ENCODE data around the gene ARHGAP33.

ARHGAP33 gene

GRCh38 chr19:35786299-35787160 lies 11.2 kb downstream of the ARHGAP33 start:
- no peak for TF ChIP-seq TAF1 (IDR thresholded peaks at IDR 0.05; ENCODE audit: borderline replicate concordance, low read depth, low read length)
- TF ChIP-seq POLR2AphosphoS5 (IDR thresholded peaks at IDR 0.05; ENCODE audit: low read depth, low read length), result no peak
- no peak for TF ChIP-seq POLR2A (IDR thresholded peaks at IDR 0.05; ENCODE audit: low read depth, low read length)
- FAIRE-seq, result no peak
- no peak for DNase-seq (ENCODE audit: insufficient read length)

GRCh38 chr19:35787227-35787799 lies 11.9 kb downstream of the ARHGAP33 start:
- no peak for FAIRE-seq
- DNase-seq (ENCODE audit: insufficient read length), result no peak
- TF ChIP-seq POLR2AphosphoS5 (IDR thresholded peaks at IDR 0.05; ENCODE audit: low read depth, low read length), result no peak
- TF ChIP-seq TAF1 (IDR thresholded peaks at IDR 0.05; ENCODE audit: borderline replicate concordance, low read depth, low read length), result no peak
- no peak for TF ChIP-seq POLR2A (IDR thresholded peaks at IDR 0.05; ENCODE audit: low read depth, low read length)

- FAIRE-seq (no peak), DNase-seq (ENCODE audit: insufficient read length) (no peak)
- TF ChIP-seq POLR2AphosphoS5 (IDR thresholded peaks at IDR 0.05; ENCODE audit: low read depth, low read length) (no peak), TAF1 (IDR thresholded peaks at IDR 0.05; ENCODE audit: borderline replicate concordance, low read depth, low read length) (no peak), POLR2A (IDR thresholded peaks at IDR 0.05; ENCODE audit: low read depth, low read length) (no peak)
These were observed 13.0 kb downstream of the ARHGAP33 start for GRCh38 chr19:35788205-35788960.

- TF ChIP-seq POLR2A (IDR thresholded peaks at IDR 0.05; ENCODE audit: low read depth, low read length), result no peak
- TF ChIP-seq POLR2AphosphoS5 (IDR thresholded peaks at IDR 0.05; ENCODE audit: low read depth, low read length), result no peak
- TF ChIP-seq TAF1 (IDR thresholded peaks at IDR 0.05; ENCODE audit: borderline replicate concordance, low read depth, low read length), result no peak
- FAIRE-seq, result no peak
- DNase-seq (ENCODE audit: insufficient read length), result no peak
These were observed 14.0 kb downstream of the ARHGAP33 start for GRCh38 chr19:35789195-35789977.

GRCh38 chr19:35789978-35790944 lies 14.9 kb downstream of the ARHGAP33 start:
- no peak for DNase-seq (ENCODE audit: insufficient read length)
- no peak for TF ChIP-seq POLR2A (IDR thresholded peaks at IDR 0.05; ENCODE audit: low read depth, low read length)
- TF ChIP-seq TAF1 (IDR thresholded peaks at IDR 0.05; ENCODE audit: borderline replicate concordance, low read depth, low read length), result no peak
- no peak for TF ChIP-seq POLR2AphosphoS5 (IDR thresholded peaks at IDR 0.05; ENCODE audit: low read depth, low read length)
- FAIRE-seq, result no peak

GRCh38 chr19:35790981-35791813 lies 15.8 kb downstream of the ARHGAP33 start:
- no peak for FAIRE-seq
- TF ChIP-seq POLR2AphosphoS5 (IDR thresholded peaks at IDR 0.05; ENCODE audit: low read depth, low read length), result no peak
- no peak for TF ChIP-seq TAF1 (IDR thresholded peaks at IDR 0.05; ENCODE audit: borderline replicate concordance, low read depth, low read length)
- no peak for TF ChIP-seq POLR2A (IDR thresholded peaks at IDR 0.05; ENCODE audit: low read depth, low read length)

GRCh38 chr19:35791814-35792279 lies 16.5 kb downstream of the ARHGAP33 start:
- DNase-seq (ENCODE audit: insufficient read length) (no peak), FAIRE-seq (no peak)
- TF ChIP-seq TAF1 (IDR thresholded peaks at IDR 0.05; ENCODE audit: borderline replicate concordance, low read depth, low read length), result no peak
- no peak for TF ChIP-seq POLR2AphosphoS5 (IDR thresholded peaks at IDR 0.05; ENCODE audit: low read depth, low read length)
- TF ChIP-seq POLR2A (IDR thresholded peaks at IDR 0.05; ENCODE audit: low read depth, low read length), result no peak

More at GRCh38 chr19:35790981-35791813, 15.8 kb downstream of the ARHGAP33 start:
- DNase-seq (ENCODE audit: insufficient read length), result no peak

- TF ChIP-seq TAF1 (IDR thresholded peaks at IDR 0.05; ENCODE audit: borderline replicate concordance, low read depth, low read length), result no peak
- FAIRE-seq, result no peak
- DNase-seq (ENCODE audit: insufficient read length), result no peak
These were observed 16.9 kb downstream of the ARHGAP33 start for GRCh38 chr19:35792312-35792711.

- DNase-seq (ENCODE audit: insufficient read length) (no peak), FAIRE-seq (no peak)
- TF ChIP-seq POLR2AphosphoS5 (IDR thresholded peaks at IDR 0.05; ENCODE audit: low read depth, low read length) (no peak), POLR2A (IDR thresholded peaks at IDR 0.05; ENCODE audit: low read depth, low read length) (no peak), TAF1 (IDR thresholded peaks at IDR 0.05; ENCODE audit: borderline replicate concordance, low read depth, low read length) (no peak)
These were observed 17.5 kb downstream of the ARHGAP33 start for GRCh38 chr19:35792888-35793287.

Measured in GM12892 (cell line).